ENCODE measurements around the gene PDE3B.
"Not testable (repeated sequence)": the region's sequence is repeated elsewhere in the genome, so short reads cannot be mapped to it uniquely, and the experiment has no call there.

The PDE3B gene

GRCh38 chr11:14643697-14644225, at the start of gene PDE3B:
Gene PDE3B (plus strand): TSS chr11:14643804. CDS start chr11:14644076, 272 bp downstream.
- DNase-seq, result peak; percentile 84

- DNase-seq, result not testable (repeated sequence)
Measured at GRCh38 chr11:14595261-14595660, 48.3 kb upstream of the PDE3B start.

- no peak for DNase-seq
Measured at GRCh38 chr11:14607713-14608112, 35.9 kb upstream of the PDE3B start.

- DNase-seq, result no peak
Measured at GRCh38 chr11:14609902-14610301, 33.7 kb upstream of the PDE3B start.

DNA sequence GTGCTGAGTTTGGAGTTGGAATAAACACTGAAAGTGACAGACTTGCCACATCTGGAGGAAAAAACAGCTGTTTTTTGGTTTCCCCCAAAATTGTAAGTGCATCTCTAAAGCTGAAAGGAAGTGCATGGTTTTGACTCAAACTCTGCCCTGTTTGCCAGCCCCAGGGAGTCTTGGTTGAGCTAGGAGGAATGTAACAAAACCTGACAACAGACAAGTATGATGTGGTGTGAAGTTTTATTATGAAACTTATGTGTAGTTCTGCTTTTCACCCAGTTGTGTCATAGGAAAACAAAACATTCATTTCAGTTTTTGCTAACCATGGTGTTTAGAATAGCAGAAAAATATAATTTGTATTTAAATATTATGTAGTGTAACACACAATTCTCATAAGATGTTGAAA, 31.7 kb upstream of the PDE3B start:
- peak; percentile 10 for DNase-seq

DNA sequence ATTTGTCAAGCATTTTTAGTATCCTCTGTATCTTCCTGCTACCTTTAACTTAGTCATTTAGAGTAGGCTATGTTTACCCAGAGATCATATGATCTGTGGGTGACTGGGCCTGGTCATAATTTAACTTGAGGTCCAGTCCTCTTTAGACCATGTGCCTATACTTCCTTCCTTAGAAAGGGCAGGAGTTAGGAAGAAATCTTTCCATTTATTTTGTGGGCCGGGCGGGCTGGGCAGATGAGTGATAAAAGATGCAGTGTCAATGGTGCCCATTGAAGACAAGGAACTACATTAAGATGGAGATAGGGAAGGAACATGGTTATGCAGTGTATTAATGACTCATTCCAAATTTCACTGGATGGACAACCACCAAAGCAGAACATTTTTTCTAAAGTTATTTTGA, 30.9 kb upstream of the PDE3B start:
- DNase-seq, result no peak

DNA sequence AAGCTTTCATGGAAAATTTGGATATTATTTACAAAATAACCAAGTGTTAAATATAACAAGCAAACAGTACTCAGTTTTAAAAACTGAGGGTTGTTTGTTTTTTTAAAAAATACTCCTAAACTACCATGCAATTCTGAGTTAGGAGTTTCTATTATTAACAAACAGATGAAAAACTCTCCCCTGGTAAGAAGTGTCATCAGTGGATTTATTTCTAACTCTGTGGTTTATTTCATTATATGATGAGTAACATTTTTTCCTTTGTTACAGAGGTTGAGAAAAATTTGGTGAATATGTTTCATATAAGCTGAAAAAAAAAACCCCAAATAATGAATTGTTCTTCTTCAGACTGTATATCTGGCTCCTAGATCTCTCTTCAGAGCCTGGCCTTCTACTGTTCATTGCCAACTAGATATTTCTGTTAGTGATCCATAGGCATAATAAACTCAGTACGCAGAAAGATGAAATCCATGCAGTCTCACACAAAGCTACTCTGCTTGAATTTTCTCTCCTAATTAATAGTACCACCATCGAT, 29.4 kb upstream of the PDE3B start:
- no peak for DNase-seq

GRCh38 chr11:14617241-14618027, 26.2 kb upstream of the PDE3B start:
- DNase-seq, result no peak

- no peak for DNase-seq
Measured at GRCh38 chr11:14618060-14618459, 25.5 kb upstream of the PDE3B start.

GRCh38 chr11:14619603-14620531, 23.7 kb upstream of the PDE3B start:
- no peak for DNase-seq

DNA sequence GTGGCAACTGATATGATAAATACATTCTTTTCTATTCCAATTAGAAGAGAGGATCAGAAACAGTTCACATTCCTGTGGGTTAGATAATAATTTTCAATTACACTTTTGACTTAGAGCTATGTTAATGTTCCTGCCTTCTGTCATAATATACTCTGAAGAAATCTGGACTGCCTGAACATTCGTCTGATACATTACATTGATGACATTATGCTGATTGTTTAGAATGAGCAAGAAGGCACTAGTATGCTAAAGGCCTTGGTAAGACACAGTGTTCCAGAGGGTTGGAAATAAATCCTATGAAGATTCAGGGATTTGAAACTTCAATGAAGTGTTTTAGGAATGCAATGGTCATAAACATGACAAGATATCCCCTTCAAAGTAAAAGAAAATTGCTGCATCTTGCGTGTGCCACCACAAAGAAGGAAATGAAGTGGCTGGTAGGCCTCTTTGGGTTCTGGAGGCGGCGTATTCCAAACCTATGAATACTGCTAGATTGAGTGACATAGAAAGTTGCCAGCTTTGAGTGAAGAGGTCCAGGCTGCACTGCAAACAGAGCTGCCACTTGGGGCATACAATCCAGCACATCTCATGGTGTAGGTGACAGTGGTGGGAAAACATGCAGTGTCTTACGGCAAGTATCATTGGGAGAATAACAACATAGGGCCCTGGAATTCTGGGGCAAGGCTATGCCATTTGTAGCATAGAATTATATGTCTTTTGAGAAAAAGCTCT, 21.2 kb upstream of the PDE3B start:
- peak; percentile 12 for DNase-seq

GRCh38 chr11:14623036-14623435, 20.6 kb upstream of the PDE3B start:
- peak; percentile 23 for DNase-seq

GRCh38 chr11:14625586-14626205, 17.9 kb upstream of the PDE3B start:
- DNase-seq, result no peak

DNA sequence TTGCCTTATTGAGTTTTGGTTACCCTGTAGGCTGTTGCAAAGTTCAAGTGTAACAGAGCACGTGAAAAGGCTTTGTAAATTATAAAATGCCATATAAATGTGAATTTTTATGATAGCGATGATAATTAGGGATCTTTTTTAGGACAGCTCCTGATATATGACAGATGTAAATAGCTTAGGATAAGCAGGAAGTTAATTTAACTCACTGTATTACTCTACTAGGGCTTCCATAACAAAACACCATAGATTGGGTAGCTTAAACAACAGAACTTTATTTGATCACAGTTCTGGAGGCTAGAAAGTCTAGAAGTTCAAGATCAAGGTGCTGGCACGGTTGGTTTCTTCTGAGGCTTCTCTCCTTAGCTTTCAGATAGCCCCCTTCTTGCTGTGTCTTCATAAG, 17.0 kb upstream of the PDE3B start:
- DNase-seq, result no peak

- DNase-seq, result not testable (repeated sequence)
Measured at GRCh38 chr11:14633506-14634224, 9.9 kb upstream of the PDE3B start.

DNA sequence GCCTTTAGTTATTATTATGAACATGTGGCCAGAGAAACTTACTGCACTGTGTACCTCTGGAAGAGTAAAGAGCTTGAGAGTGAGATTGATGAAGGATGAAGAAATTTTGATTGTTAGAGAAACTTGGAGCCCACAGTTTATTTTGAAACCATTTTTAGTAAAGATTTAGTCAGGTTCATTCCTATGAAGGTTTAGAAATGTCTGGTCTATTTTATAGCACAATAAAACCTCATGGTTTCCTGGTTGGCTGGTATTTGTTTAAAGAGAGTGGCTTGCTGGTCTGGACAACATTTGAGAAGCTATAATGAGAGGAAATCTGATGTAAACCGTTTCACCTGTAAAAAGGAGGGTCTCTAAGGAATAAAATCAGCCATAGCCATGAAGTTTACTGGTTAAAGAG, 8.8 kb upstream of the PDE3B start:
- no peak for DNase-seq

DNA sequence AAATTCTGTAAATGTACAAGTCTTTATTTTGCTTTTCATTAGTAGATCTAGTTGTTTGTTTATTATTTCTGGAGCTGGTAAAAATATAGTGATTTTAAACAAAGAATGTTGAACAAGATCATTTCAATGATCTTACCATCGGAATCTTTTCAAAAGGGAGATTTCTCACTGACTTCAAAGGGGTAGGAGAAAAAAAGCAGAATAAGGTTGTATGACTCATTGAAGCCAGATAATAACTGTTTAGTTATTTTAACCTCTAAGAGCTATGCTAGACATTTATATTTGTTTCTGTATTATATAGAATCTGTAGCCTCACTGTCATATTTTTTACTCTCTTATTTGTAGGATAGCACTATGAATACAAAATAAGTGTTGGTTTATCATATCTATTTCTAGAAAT, 8.1 kb upstream of the PDE3B start:
- no peak for DNase-seq

DNA sequence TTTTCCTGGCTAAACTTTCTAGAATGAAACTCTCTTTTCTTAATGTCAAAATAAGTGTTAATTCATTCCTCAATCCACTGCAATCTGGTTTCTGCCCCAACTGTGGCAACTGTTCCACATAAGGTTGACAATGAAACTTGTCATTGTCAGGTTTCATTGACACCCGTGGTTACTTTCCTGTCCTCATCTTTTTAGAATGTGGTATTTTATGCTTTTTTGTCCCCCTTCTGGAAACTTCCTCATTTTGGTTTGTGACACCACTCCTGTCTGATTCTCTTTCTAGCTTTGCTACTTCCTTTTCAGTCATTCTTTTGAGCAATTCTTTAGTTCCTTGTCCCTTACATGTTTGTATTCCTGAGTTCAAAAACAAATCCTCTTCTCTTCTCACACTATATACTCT, 7.5 kb upstream of the PDE3B start:
- DNase-seq, result peak; percentile 21

DNA sequence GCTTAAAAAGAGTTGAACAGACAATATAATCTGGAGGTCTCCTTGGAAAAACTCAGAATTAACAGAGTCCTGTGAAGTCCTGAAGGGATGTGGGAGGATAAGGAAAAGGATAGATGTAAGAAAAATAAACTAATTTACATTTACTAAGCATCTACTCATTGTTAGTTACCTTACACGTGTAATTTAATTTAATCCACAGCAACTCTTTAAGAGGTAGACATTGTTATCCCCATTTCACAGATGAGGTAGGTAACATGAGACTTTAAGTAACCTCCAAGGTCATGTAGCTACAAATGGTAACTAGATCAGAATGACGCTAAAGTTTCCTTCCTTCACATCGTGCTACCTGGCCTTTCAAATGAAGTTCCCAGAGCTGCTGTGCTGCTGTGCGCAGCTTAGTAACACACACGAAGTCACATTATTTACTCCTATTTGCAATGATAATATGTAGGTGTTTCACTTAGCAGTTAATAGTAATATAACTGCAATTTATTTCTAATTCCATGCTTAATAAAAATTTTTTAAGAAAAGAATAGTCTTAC, 5.7 kb upstream of the PDE3B start:
- DNase-seq, result no peak

DNA sequence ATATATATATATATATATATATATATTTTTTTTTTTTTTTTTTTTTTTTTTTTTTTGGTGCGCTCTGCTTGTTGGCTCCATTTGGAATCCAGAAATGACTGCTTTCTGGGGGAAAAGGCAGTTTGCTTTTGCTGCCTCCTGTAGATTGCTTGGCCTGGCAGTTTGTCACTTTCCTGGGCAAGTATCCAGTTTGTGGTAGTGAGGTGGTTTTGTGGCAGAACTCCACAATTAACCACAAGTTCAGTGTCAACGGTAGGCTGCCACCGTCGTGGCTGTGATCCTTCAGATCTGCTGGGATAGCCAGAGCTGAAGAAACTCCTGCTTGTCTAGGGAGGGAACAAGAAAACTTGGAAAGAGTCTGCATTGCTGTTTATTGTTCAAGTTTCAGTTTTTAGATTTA, 5.0 kb upstream of the PDE3B start:
- DNase-seq, result peak; percentile 49

GRCh38 chr11:14641801-14642200, 1.8 kb upstream of the PDE3B start:
- DNase-seq, result no peak
